ENCODE results near the gene NOP16. TPM values are rescaled to one million over a fixed set of nuclear protein-coding genes. Genes with fewer than 3 reads are reported as not detected.

NOP16 gene
- total RNA-seq, 2 donors from 2014 or later, result 17.9 to 19.2 TPM

- H3K9me3 ChIP-seq (ENCODE audit: control insufficient read depth, low read length, poor library complexity, severe bottlenecking), result no peaks in the 10 kb centered on the region
- DNase-seq (no peak), ATAC-seq (no peak)
- Mint-ChIP-seq H3K27ac (peak overlapping the region; percentile 98), H3K36me3 (ENCODE audit: low read depth) (no peaks in the 10 kb centered on the region), H3K4me3 (peak overlapping the region; percentile 97), H3K4me1 (peaks cover 35% of the 10 kb centered on the region), H3K27me3 (no peaks in the 10 kb centered on the region)
Measured at GRCh38 chr5:176388003-176388443, 375 bp downstream of the NOP16 start.

GRCh38 chr5:176387384-176387925, 943 bp downstream of the NOP16 start:
- H3K4me3 Mint-ChIP-seq, result peak overlapping the region; percentile 97
- no peaks in the 10 kb centered on the region for H3K9me3 ChIP-seq (ENCODE audit: control insufficient read depth, low read length, poor library complexity, severe bottlenecking)
- no peaks in the 10 kb centered on the region for H3K27me3 Mint-ChIP-seq
- H3K36me3 Mint-ChIP-seq (ENCODE audit: low read depth), result no peaks in the 10 kb centered on the region
- peaks cover 35% of the 10 kb centered on the region for H3K4me1 Mint-ChIP-seq
- H3K27ac Mint-ChIP-seq, result peak overlapping the region; percentile 98
- DNase-seq (no peak), ATAC-seq (no peak)

DNA sequence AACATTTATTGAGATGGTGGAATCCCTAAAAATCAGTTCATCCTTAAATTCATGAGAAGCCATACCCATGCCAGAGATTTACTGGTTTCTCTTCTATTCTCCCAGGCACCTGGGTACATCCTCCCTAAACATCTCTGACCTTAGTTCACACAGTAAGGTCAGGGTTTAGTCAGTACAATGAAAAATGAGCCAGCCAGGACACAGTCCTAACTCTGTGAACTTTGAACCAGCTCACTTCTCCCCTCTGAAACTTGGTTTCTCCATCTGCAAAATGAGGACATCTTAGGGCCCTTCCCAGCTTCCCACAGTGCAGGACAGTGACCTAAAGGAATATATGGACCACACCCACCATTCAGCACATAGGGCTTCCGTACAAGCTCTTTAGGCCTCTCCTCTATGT, 1.9 kb downstream of the NOP16 start:
- peak overlapping the region; percentile 98 for H3K27ac Mint-ChIP-seq

GRCh38 chr5:176384991-176385390, 3.4 kb downstream of the NOP16 start:
- Mint-ChIP-seq H3K36me3 (ENCODE audit: low read depth) (no peaks in the 10 kb centered on the region), H3K4me1 (peaks cover 35% of the 10 kb centered on the region), H3K27me3 (no peaks in the 10 kb centered on the region), H3K27ac (peak overlapping the region; percentile 41), H3K4me3 (no peak overlapping the region)
- H3K9me3 ChIP-seq (ENCODE audit: control insufficient read depth, low read length, poor library complexity, severe bottlenecking), result no peaks in the 10 kb centered on the region
- ATAC-seq (no peak), DNase-seq (no peak)

More for the DNA sequence above, 1.9 kb downstream of the NOP16 start:
- H3K9me3 ChIP-seq (ENCODE audit: control insufficient read depth, low read length, poor library complexity, severe bottlenecking), result no peaks in the 10 kb centered on the region
- DNase-seq (no peak), ATAC-seq (no peak)
- H3K4me3 Mint-ChIP-seq, result no peak overlapping the region
- H3K36me3 Mint-ChIP-seq (ENCODE audit: low read depth), result no peaks in the 10 kb centered on the region
- no peaks in the 10 kb centered on the region for H3K27me3 Mint-ChIP-seq
- peaks cover 35% of the 10 kb centered on the region for H3K4me1 Mint-ChIP-seq

DNA sequence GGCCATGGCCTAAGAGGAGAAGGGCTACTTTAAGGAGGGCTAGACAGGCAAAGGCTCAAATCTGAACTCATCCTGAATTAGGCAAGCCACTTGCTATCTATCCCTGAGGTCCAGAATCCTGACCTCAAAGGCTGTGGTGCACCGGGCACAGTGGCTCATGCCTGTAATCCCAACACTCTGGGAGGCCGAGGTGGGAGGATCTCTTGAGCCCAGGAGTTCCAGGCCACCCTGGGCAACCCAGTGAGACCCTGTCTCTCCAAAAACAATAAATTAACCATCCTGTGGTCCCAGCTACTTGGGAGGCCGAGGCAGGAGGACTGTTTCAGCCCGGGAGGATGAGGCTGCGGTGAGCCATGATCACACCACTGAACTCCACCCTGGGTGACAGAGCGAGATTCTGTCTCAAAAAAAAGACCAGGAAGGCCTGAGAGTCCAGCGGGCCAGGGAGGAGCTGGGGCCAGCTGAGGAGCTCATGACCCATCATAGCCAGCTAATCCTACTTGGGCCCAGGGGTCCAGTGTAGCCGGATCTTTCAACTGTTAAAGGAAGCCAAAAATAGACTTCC, 4.0 kb downstream of the NOP16 start:
- Mint-ChIP-seq H3K36me3 (ENCODE audit: low read depth) (no peaks in the 10 kb centered on the region), H3K4me1 (peaks cover 32% of the 10 kb centered on the region), H3K27me3 (no peaks in the 10 kb centered on the region), H3K4me3 (no peak overlapping the region), H3K27ac (peak overlapping the region; percentile 41)
- H3K9me3 ChIP-seq (ENCODE audit: control insufficient read depth, low read length, poor library complexity, severe bottlenecking), result no peaks in the 10 kb centered on the region
- ATAC-seq (no peak), DNase-seq (no peak)

DNA sequence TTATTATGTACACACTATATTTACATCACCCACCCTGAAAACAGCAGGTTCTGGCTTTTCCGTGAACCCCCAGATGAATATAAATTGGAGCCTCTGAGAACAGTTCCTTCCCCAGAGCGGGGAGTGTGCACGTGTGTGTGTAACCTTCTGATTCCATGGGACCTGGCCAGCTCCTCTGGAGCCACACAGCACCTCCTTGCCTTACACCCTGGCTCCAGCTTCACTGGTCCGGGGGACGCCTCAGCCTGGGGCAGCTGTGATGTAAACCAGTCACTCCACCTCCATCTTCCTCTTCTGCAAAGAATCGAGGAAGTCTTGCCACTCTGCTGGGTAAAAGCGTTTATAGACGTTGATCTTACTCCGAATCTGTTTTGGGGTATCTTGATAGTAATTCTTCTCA, 4.4 kb downstream of the NOP16 start:
- ATAC-seq (no peak), DNase-seq (no peak)
- peaks cover 29% of the 10 kb centered on the region for H3K4me1 Mint-ChIP-seq
- H3K27me3 Mint-ChIP-seq, result no peaks in the 10 kb centered on the region
- H3K36me3 Mint-ChIP-seq (ENCODE audit: low read depth), result no peaks in the 10 kb centered on the region
- peak overlapping the region; percentile 41 for H3K27ac Mint-ChIP-seq
- no peak overlapping the region for H3K4me3 Mint-ChIP-seq
- H3K9me3 ChIP-seq (ENCODE audit: control insufficient read depth, low read length, poor library complexity, severe bottlenecking), result no peaks in the 10 kb centered on the region

DNA sequence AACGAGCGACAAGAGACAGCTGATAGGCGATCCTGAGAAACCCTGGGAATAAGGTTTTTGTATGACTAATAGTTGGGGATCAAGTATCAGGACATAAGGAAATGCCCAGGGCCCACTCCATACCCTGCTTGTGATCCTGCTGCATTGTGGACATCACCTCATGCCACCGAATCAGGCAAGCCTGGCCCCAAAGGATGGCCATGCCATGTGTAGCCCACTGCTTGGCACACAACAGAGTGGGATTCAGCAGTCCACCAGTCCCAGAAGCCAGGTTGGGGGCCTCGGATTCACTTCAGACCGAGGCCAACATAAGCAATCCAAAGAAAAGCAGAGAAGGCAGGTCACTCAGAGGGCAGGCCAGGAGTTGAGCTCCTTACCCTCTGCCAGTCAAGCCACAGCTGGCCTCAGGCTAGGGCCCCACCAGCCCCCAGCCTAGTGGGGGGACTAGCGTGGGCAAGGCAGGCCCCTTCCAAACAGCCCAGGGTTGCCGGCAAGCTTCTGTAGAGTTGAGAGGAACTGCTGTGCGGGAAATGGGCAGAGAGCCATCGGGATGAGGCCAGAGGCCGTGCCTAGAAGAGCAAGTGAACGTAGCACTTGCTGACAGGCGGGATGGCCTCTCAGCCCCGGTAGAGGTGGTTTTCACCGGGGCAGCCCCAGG, 5.0 kb downstream of the NOP16 start:
- Mint-ChIP-seq H3K27me3 (no peaks in the 10 kb centered on the region), H3K27ac (no peak overlapping the region), H3K36me3 (ENCODE audit: low read depth) (no peaks in the 10 kb centered on the region), H3K4me1 (peaks cover 25% of the 10 kb centered on the region), H3K4me3 (no peak overlapping the region)
- H3K9me3 ChIP-seq (ENCODE audit: control insufficient read depth, low read length, poor library complexity, severe bottlenecking), result no peaks in the 10 kb centered on the region
- ATAC-seq (no peak), DNase-seq (no peak)

DNA sequence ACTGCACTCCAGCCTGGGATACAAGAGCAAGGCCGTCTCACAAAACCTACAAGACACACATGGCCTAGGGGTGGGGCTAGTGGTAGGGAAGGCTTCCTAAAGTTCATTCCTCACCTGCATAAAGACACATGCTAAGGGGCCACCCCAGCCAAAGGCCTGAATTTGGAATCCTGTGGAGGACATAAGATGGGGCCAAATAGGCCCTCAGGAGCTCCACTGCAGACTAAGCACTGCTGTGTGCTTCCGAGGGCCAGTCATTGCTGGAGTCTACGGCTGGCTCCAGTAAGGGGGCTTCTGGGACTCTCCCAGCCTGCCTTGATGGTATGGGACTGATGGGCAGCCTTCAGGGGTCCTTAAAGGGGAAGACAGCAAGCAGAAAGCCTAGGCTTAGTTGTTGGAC, 5.7 kb downstream of the NOP16 start:
- no peaks in the 10 kb centered on the region for H3K27me3 Mint-ChIP-seq
- H3K36me3 Mint-ChIP-seq (ENCODE audit: low read depth), result no peaks in the 10 kb centered on the region
- ATAC-seq (no peak), DNase-seq (no peak)
- no peaks in the 10 kb centered on the region for H3K9me3 ChIP-seq (ENCODE audit: control insufficient read depth, low read length, poor library complexity, severe bottlenecking)
- H3K4me1 Mint-ChIP-seq, result peaks cover 21% of the 10 kb centered on the region
- H3K27ac Mint-ChIP-seq, result no peak overlapping the region
- no peak overlapping the region for H3K4me3 Mint-ChIP-seq

DNA sequence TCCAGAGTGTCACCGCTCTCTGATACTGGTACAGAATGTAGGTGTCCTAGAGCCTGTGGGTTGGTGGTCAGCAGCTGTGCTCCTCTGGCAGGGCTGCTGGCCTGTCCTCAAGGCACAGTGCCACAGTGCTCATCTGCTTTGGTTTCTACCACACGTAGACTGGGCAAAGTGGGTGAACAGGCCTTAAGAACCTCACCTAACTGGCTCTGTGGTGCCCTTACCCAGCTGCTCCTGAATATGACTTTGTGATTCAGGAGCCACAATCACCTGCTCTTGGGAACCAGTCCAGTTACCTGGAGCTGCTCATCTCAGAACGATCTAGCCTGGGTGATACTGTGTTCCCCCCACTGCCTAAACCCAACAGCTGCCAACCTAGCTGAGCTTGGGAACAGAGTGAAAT, 6.4 kb downstream of the NOP16 start:
- H3K4me1 Mint-ChIP-seq, result peaks cover 14% of the 10 kb centered on the region
- no peak overlapping the region for H3K4me3 Mint-ChIP-seq
- no peak for DNase-seq
- H3K27ac Mint-ChIP-seq, result no peak overlapping the region
- H3K9me3 ChIP-seq (ENCODE audit: control insufficient read depth, low read length, poor library complexity, severe bottlenecking), result no peaks in the 10 kb centered on the region
- no peaks in the 10 kb centered on the region for H3K36me3 Mint-ChIP-seq (ENCODE audit: low read depth)
- no peak for ATAC-seq
- no peaks in the 10 kb centered on the region for H3K27me3 Mint-ChIP-seq

DNA sequence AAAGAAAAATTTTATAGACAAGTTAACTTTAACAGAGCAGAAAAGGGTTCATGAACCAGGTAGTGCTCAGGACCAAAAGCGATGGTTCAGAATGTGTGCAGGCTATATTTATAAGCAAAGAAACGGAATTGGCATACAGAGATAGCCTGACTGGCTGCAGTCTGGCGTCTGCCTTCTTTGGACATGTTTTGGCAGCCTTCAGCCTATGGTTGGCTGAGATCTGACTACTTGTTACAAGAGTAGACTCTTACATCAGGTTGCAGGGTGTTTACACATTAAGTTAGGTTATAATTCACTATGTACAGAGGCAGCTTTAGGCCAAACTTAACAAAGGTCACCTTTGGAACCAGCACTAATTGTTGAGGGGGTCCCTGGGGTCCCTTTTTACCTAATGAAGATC, 7.0 kb downstream of the NOP16 start:
- peaks cover 9% of the 10 kb centered on the region for H3K4me1 Mint-ChIP-seq
- ATAC-seq (no peak), DNase-seq (no peak)
- H3K27me3 Mint-ChIP-seq, result no peaks in the 10 kb centered on the region
- no peaks in the 10 kb centered on the region for H3K36me3 Mint-ChIP-seq (ENCODE audit: low read depth)
- H3K4me3 Mint-ChIP-seq, result no peak overlapping the region
- no peaks in the 10 kb centered on the region for H3K9me3 ChIP-seq (ENCODE audit: control insufficient read depth, low read length, poor library complexity, severe bottlenecking)
- H3K27ac Mint-ChIP-seq, result no peak overlapping the region

GRCh38 chr5:176379881-176380280, 8.5 kb downstream of the NOP16 start:
- Mint-ChIP-seq H3K27ac (no peak overlapping the region), H3K4me3 (no peak overlapping the region), H3K27me3 (no peaks in the 10 kb centered on the region), H3K36me3 (ENCODE audit: low read depth) (no peaks in the 10 kb centered on the region), H3K4me1 (peaks cover 2% of the 10 kb centered on the region)
- no peak for ATAC-seq
- no peaks in the 10 kb centered on the region for H3K9me3 ChIP-seq (ENCODE audit: control insufficient read depth, low read length, poor library complexity, severe bottlenecking)
- no peak for DNase-seq

- ATAC-seq (no peak), DNase-seq (no peak)
- H3K27ac Mint-ChIP-seq, result no peak overlapping the region
- H3K4me1 Mint-ChIP-seq, result peaks cover 2% of the 10 kb centered on the region
- no peak overlapping the region for H3K4me3 Mint-ChIP-seq
- H3K36me3 Mint-ChIP-seq (ENCODE audit: low read depth), result no peaks in the 10 kb centered on the region
- H3K9me3 ChIP-seq (ENCODE audit: control insufficient read depth, low read length, poor library complexity, severe bottlenecking), result no peaks in the 10 kb centered on the region
- H3K27me3 Mint-ChIP-seq, result no peaks in the 10 kb centered on the region
Measured at GRCh38 chr5:176373100-176373818, 15.1 kb downstream of the NOP16 start.

DNA sequence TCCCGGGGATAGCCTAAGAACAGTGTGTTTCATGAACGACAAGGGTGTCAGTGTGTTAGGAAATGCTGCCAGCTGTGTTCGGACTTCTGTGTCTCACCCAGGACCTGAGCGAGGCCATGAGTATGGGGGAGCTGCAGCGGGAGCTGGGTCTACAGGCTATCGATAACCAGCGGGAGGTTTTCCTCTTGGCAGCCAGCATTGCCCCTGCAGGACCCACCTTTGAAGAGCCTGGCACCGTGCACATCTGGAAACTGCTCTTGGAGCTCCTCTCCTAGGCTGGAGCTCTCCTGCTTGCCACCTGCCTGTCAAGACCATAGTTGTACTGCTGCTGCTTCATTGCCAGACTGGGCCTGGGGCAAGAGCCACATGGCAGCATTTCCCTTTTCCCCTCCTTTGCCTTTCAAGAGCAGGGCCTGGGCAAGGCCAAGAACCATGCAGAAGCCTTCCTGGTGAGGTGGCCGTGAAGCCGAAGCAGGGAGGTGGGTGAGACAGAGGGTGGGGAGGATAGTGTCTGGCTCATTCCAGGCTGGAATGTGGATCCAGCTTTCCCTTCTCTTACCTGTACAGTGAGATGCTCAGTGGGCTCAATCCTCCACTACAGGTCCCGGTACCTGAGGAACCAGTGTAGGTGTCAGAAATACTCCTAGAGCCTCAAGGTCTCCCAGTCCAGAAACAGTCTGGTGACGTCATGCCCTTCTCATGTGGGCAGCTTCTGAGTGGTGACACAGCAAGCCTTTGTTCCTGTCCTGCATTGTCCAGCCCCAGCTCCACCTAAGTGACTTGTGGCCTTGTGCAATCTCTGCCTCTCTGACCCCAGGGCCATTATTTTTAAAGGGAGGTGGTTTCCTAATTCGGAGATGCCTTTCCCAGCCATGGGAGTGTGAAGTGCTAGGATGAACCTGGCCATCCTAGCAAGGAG, 16.5 kb downstream of the NOP16 start:
- H3K27ac Mint-ChIP-seq, result no peak overlapping the region
- ATAC-seq, result no peak

More for the DNA sequence above, 16.5 kb downstream of the NOP16 start:
- H3K4me1 Mint-ChIP-seq, result peaks cover 9% of the 10 kb centered on the region
- no peaks in the 10 kb centered on the region for H3K36me3 Mint-ChIP-seq (ENCODE audit: low read depth)
- DNase-seq, result no peak
- no peaks in the 10 kb centered on the region for H3K9me3 ChIP-seq (ENCODE audit: control insufficient read depth, low read length, poor library complexity, severe bottlenecking)
- no peaks in the 10 kb centered on the region for H3K27me3 Mint-ChIP-seq
- no peak overlapping the region for H3K4me3 Mint-ChIP-seq
